OCI-LY1 (cell line): Measurements from ENCODE around the gene EML6.

Source experiments
- CTCF ChIP-seq: fragments of 200-600 bp; sonication (generic), shearing (Covaris generic); IDR thresholded peaks from 2 replicates; pipeline ENCODE4 v1.5.1; 2017; ENCODE audit warnings: mild to moderate bottlenecking, antibody characterized with exemption, low read length, moderate library complexity, mixed read lengths
- EZH2 ChIP-seq: fragments of 200-600 bp; sonication (generic), shearing (Covaris generic); IDR thresholded peaks from 2 replicates; pipeline ENCODE4 v1.8.0; 2017; ENCODE audit warnings: borderline replicate concordance, mixed run types, mild to moderate bottlenecking, antibody characterized with exemption, low read length, moderate library complexity, mixed read lengths

- no peak for TF ChIP-seq CTCF
- no peak for TF ChIP-seq EZH2
Observed at GRCh38 chr2:54967269-54967668, 243.8 kb downstream of the EML6 start.
